Heart right ventricle (tissue), 16 donors: ENCODE results near the gene UBA3. TPM values are rescaled to one million over a fixed set of nuclear protein-coding genes. Genes with fewer than 3 reads are reported as not detected.

Experiments
- ATAC-seq, 8 donors: fragments of 200-7000 bp; cut with Tn5 transposase; one replicate each; pipeline ENCODE4 v1.9.1; 2020; ENCODE audit warnings: mild to moderate bottlenecking in 8 of 8, moderate library complexity in 8 of 8, moderate number of reproducible peaks in 1 of 8
- DNase-seq, 2 donors: peaks; one replicate each; pipeline ENCODE4 v3.0.0-alpha.2; 2020
- H3K27ac ChIP-seq, 10 donors: fragments of 200-600 bp; sonication (generic) in 2 of 10; one replicate each; pipeline versions ENCODE4 v1.5.0 to v1.8.0; 2020 to 2022; ENCODE audit warnings: mild to moderate bottlenecking in 3 of 10
- H3K27me3 ChIP-seq, 7 donors: fragments of 200-600 bp; one replicate each; pipeline ENCODE4 v1.8.0; 2021 to 2022; ENCODE audit warnings: mild to moderate bottlenecking in 2 of 7
- H3K36me3 ChIP-seq, 9 donors: fragments of 200-600 bp; sonication (generic) in 1 of 9; one replicate each; pipeline versions ENCODE4 v1.5.0 to v1.8.0; 2020 to 2022; ENCODE audit warnings: mild to moderate bottlenecking in 2 of 9
- H3K4me1 ChIP-seq, 9 donors: fragments of 200-600 bp; sonication (generic) in 1 of 9; one replicate each; pipeline versions ENCODE4 v1.5.0 to v1.8.0; 2020 to 2022; ENCODE audit warnings: mild to moderate bottlenecking in 4 of 9
- H3K4me3 ChIP-seq, 10 donors: fragments of 200-600 bp; sonication (generic) in 2 of 10; one replicate each; pipeline versions ENCODE4 v1.5.0 to v1.8.0; 2020 to 2022; ENCODE audit warnings: mild to moderate bottlenecking in 7 of 10, moderate library complexity in 2 of 10
- H3K9me3 ChIP-seq, 11 donors: fragments of 200-600 bp in 10 of 11; sonication (generic) in 2 of 11; one replicate each; pipeline versions ENCODE4 v1.5.0 to v1.8.0; 2013 to 2022; ENCODE audit warnings: mild to moderate bottlenecking in 2 of 11, control low read depth in 1 of 11, moderate library complexity in 1 of 11
- WGBS, 2 donors: extraction: QIAGEN DNeasy Blood & Tissue Kit; methylation state at CpG; one replicate each; pipeline ENCODE4 v1.1.7; 2013; ENCODE audit warnings: inconsistent platforms in 1 of 2; 5-methylcytosine and 5-hydroxymethylcytosine counted together
- intact Hi-C, 10 donors: fragments of 100-400 bp; cut with DNase I; formaldehyde crosslinking; loops; one replicate each; pipeline versions ENCODE4 v1.11.1 to v1.14.2; 2022
- polyA plus RNA-seq, 2 donors: library from polyadenylated mRNA; stranded (reverse); fragments of 200-250 nt; gene quantifications; one replicate each; pipeline ENCODE4 v1.2.3, GENCODE V29; 2013
- total RNA-seq, 10 donors: library from RNA; stranded (reverse); fragmentation: NEBNext Ultra II Directional in 3 of 10; extraction: Animal tissue kit (Norgen Biotek cat#: 25700) in 3 of 10; gene quantifications; one replicate each; pipeline versions ENCODE4 v1.2.1 to v1.2.4, GENCODE V29; 2021 to 2023
- TF ChIP-seq, protein P1 (sequence below), 9 donors: fragments of 200-600 bp; sonication (generic) in 2 of 9; IDR thresholded peaks; one replicate each; pipeline versions ENCODE4 v1.5.0 to v1.8.0; 2021 to 2022; ENCODE audit warnings: antibody characterized with exemption in 9 of 9, mild to moderate bottlenecking in 5 of 9, moderate library complexity in 1 of 9
- donor health status: Arrhythmogenic right ventricular cardiomyopathy.
- donor health status: ischemic (EF 13 %, LVEDD 7.1; RV severe dilation, severe dysfunction).
- donor health status: healthy with polysubstance abuse.
- donor health status: DM: no; HTN: yes; CAD: no.
- donor health status: DM: no; HTN: no; CAD: no.
- donor health status: ischemic (EF 25% LVEDD 6.9; RV normal size, moderate dysfunction).
- donor health status: ischemic (EF 25% LVEDD 5.7; RV mildly dilated, moderate dysfunction).
- donor health status: healthy.
- donor health status: DM: yes; HTN: yes; CAD: no.
- donor health status: Ischemic cardiomyopathy.
- donor health status: ischemic (EF 35%, LVEDD 5.7; RV mildly dilated, moderate dysfunction).
- donor health status: nonischemic (EF 11% LVEDD 7.7; RV severe dilation, severe dysfunction).
- donor health status: DM: yes; HTN: yes; CAD: no.
- donor health status: PGD.
- donor health status: ischemic (EF 29% LVEDD 5.4; RV normal size, mild dysfunction).
- donor health status: nonischemic (EF 23%, LVEDD 6.1; RV moderate dilation, normal function).

UBA3 gene
- total and polyA plus RNA-seq, 12 donors = 36.7 to 119 (median 86.5) TPM

DNA sequence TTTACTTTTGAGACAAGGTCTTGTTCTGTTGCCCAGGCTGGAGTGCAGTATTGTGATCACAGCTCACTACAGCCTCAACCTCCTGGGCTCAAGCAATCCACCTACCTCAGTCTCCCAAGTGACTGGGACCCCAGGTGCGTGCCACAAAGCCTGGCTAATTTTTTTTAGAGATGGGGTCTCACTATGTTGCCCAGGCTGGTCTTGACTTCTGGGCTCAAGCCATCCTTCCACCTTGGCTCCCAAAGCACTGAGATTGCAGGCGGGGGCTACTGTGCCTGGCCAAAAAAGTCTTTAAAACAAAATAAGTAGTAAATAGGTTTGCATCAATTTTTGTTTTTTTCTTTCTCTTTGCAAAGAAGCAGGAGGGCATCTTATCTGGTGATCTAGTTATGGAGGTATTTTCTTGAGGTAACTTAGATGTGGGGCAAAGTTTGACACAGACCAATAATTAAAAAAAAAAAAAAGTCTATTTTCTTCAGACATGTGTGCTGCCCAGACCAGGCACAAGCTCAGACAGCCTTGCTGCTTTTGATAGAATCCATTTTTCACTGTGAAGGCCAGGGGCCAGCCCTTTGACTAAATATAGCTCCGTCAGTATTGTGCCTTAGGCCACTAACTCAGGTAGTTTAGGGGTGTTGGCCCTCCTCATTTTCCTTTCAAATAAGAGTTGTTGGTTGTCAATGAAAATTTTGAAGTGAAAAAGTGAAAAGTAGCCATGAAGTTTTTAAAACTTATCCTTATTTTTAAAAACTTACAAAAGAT, 7.0 kb upstream of the UBA3 start:
- H3K4me1 ChIP-seq = peaks cover 17 to 90% (median 87%) of the 10 kb centered on the region in 9 donors
- DNase-seq = no peak
- H3K4me3 ChIP-seq = peak overlapping the region; percentile 20 to 94 (median 91)
- no peaks in the 10 kb centered on the region for H3K27me3 ChIP-seq
- no peaks in the 10 kb centered on the region for H3K9me3 ChIP-seq
- TF ChIP-seq, protein P1, sequence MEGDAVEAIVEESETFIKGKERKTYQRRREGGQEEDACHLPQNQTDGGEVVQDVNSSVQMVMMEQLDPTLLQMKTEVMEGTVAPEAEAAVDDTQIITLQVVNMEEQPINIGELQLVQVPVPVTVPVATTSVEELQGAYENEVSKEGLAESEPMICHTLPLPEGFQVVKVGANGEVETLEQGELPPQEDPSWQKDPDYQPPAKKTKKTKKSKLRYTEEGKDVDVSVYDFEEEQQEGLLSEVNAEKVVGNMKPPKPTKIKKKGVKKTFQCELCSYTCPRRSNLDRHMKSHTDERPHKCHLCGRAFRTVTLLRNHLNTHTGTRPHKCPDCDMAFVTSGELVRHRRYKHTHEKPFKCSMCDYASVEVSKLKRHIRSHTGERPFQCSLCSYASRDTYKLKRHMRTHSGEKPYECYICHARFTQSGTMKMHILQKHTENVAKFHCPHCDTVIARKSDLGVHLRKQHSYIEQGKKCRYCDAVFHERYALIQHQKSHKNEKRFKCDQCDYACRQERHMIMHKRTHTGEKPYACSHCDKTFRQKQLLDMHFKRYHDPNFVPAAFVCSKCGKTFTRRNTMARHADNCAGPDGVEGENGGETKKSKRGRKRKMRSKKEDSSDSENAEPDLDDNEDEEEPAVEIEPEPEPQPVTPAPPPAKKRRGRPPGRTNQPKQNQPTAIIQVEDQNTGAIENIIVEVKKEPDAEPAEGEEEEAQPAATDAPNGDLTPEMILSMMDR (IDR thresholded peaks at IDR 0.05) = no peak
- WGBS, 2 donors = 68 to 78% methylated on average over 3 of the region's 3 CpGs
- intact Hi-C loops = no loop called here
- peak in 1 of 8 donors; percentile 34 for ATAC-seq
- H3K36me3 ChIP-seq = peaks cover 0 to 12% (median 0%) of the 10 kb centered on the region in 9 donors
- peak overlapping the region; percentile 91 to 97 (median 96) for H3K27ac ChIP-seq

GRCh38 chr3:69085833-69086722, 5.9 kb upstream of the UBA3 start:
- H3K9me3 ChIP-seq = no peaks in the 10 kb centered on the region
- peak overlapping the region; percentile 91 to 97 (median 96) for H3K27ac ChIP-seq
- ATAC-seq = peak; percentile 30 to 86 (median 72)
- intact Hi-C loops = no loop called here
- peak; percentile 84 to 86 for DNase-seq
- H3K4me1 ChIP-seq = peaks cover 11 to 90% (median 80%) of the 10 kb centered on the region in 9 donors
- TF ChIP-seq, protein P1 (IDR thresholded peaks at IDR 0.05) = no peak
- 2 to 3% methylated on average over 8 of the region's 8 CpGs for WGBS, 2 donors
- H3K27me3 ChIP-seq = no peaks in the 10 kb centered on the region
- peaks cover 0 to 12% (median 0%) of the 10 kb centered on the region in 9 donors for H3K36me3 ChIP-seq
- H3K4me3 ChIP-seq = peak overlapping the region; percentile 67 to 94 (median 91)

DNA sequence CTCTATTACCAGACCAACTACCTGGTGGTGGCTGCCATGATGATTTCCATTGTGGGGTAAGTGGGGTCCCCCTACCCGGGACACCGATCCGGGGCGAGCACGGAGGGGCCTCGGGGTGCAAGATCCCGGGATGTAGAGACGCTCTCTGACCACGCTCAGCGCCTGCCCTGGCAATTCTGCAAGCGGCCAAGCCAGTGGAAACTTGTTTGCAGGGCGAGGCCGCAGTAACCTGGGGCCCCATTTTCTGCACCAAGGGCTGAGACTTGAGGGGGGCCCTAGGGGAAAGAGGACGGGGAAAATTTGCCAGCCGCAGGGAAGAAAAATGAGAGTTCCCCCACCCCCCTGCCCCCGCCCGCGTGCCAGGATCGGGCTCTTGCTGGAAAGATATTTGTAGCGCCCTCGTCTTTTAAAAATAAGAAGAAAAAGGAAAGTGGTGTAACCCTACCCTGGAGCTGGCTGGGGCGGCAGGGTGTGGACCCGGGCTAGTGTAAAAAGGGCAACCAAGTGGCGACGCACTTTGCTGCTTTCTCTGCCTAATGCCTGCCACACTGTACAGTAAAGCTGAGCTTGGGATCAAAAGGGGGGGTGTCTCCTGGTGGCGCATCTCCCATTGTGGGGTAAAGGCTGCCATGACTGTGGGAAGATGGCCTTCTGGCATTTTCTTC, 5.1 kb upstream of the UBA3 start:
- WGBS, 2 donors = 0% methylated on average over 26 of the region's 26 CpGs
- peak overlapping the region; percentile 91 to 97 (median 96) for H3K27ac ChIP-seq
- H3K9me3 ChIP-seq = no peaks in the 10 kb centered on the region
- H3K4me3 ChIP-seq = peak overlapping the region; percentile 67 to 94 (median 91)
- H3K27me3 ChIP-seq = no peaks in the 10 kb centered on the region
- ATAC-seq (peak; percentile 6 to 53 (median 42)), DNase-seq (peak in 1 of 2 donors; percentile 39)
- TF ChIP-seq, protein P1 (IDR thresholded peaks at IDR 0.05) = no peak
- peaks cover 0 to 8% (median 0%) of the 10 kb centered on the region in 9 donors for H3K36me3 ChIP-seq
- H3K4me1 ChIP-seq = peaks cover 11 to 90% (median 81%) of the 10 kb centered on the region in 9 donors
- intact Hi-C loops = no loop called here
